ENCODE measurements around the gene RFXANK.

Gene RFXANK

GRCh38 chr19:19207637-19208572, 15.8 kb downstream of the RFXANK start:
- TF ChIP-seq ZFX (IDR thresholded peaks at IDR 0.05; ENCODE audit: borderline replicate concordance): no peak
- TF ChIP-seq, protein P1, sequence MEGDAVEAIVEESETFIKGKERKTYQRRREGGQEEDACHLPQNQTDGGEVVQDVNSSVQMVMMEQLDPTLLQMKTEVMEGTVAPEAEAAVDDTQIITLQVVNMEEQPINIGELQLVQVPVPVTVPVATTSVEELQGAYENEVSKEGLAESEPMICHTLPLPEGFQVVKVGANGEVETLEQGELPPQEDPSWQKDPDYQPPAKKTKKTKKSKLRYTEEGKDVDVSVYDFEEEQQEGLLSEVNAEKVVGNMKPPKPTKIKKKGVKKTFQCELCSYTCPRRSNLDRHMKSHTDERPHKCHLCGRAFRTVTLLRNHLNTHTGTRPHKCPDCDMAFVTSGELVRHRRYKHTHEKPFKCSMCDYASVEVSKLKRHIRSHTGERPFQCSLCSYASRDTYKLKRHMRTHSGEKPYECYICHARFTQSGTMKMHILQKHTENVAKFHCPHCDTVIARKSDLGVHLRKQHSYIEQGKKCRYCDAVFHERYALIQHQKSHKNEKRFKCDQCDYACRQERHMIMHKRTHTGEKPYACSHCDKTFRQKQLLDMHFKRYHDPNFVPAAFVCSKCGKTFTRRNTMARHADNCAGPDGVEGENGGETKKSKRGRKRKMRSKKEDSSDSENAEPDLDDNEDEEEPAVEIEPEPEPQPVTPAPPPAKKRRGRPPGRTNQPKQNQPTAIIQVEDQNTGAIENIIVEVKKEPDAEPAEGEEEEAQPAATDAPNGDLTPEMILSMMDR (IDR thresholded peaks at IDR 0.05): no peak
- no peak overlapping the region for H3K27ac ChIP-seq

- TF ChIP-seq, protein P1 (IDR thresholded peaks at IDR 0.05): no peak
- no peak for TF ChIP-seq ZFX (IDR thresholded peaks at IDR 0.05; ENCODE audit: borderline replicate concordance)
- H3K27ac ChIP-seq: no peak overlapping the region
These were observed 17.3 kb downstream of the RFXANK start for GRCh38 chr19:19209372-19209771.

GRCh38 chr19:19211499-19212420, 19.7 kb downstream of the RFXANK start, which contains the start of gene NCAN:
Gene NCAN, plus strand, starts transcription at chr19:19211958. Its CDS starts 4,996 bp downstream, at chr19:19216954.
- no peak within 1 kb of the TSS for H3K27ac ChIP-seq
- TF ChIP-seq ZFX (IDR thresholded peaks at IDR 0.05; ENCODE audit: borderline replicate concordance): no peak
- TF ChIP-seq, protein P1 (IDR thresholded peaks at IDR 0.05): no peak

- no peak overlapping the region for H3K27ac ChIP-seq
- TF ChIP-seq, protein P1 (IDR thresholded peaks at IDR 0.05): no peak
- no peak for TF ChIP-seq ZFX (IDR thresholded peaks at IDR 0.05; ENCODE audit: borderline replicate concordance)
These were observed 20.9 kb downstream of the RFXANK start for GRCh38 chr19:19212916-19213315.

DNA sequence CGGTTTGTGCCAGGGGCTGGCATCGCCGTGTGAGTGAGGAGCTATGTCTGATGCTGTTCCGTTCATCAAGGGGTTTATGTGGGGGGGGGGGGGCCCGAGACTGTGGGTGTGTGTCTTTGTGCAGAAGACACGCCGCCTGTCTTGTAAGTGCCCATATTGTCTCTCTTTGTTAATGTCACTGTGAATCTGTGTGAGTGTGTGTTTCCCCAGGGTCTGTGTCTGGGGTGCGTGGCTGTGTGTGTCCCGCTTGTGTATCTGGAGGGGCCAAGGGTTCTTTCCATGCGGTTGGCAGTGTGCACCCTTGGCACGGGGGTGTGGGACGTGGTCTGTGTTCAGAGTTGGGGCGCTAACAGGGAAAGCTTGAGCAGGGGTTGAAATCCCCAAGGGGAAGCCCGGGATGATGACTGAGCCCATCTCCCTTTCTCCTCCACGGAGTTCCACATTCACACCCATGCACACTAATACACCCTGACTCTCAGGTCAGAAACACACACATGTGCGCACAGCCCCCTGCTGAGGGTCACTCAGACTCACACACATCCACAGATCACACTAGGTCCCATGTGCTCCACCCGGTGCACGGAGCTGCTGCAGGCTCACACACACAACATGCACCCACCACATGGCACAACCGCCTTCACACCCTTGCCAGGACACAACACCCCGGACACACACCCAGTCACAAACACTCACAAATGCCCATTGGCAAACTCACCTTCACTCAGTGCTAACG, 21.5 kb downstream of the RFXANK start:
- TF ChIP-seq ZFX (IDR thresholded peaks at IDR 0.05; ENCODE audit: borderline replicate concordance): no peak
- H3K27ac ChIP-seq: no peak overlapping the region

- H3K27ac ChIP-seq: no peak overlapping the region
- TF ChIP-seq, protein P1 (IDR thresholded peaks at IDR 0.05): no peak
- TF ChIP-seq ZFX (IDR thresholded peaks at IDR 0.05; ENCODE audit: borderline replicate concordance): no peak
These were observed 22.1 kb downstream of the RFXANK start for GRCh38 chr19:19214159-19214490.

GRCh38 chr19:19214892-19215291, 22.8 kb downstream of the RFXANK start:
- no peak overlapping the region for H3K27ac ChIP-seq
- no peak for TF ChIP-seq ZFX (IDR thresholded peaks at IDR 0.05; ENCODE audit: borderline replicate concordance)
- TF ChIP-seq, protein P1 (IDR thresholded peaks at IDR 0.05): no peak

Data from 22Rv1 (cell line).